Measurements from ENCODE around the gene RARB. TPM values are rescaled to one million over a fixed set of nuclear protein-coding genes. Genes with fewer than 3 reads are reported as not detected.

RARB gene
- total RNA-seq = 1.5 and 2.2 TPM in 2 replicates

DNA sequence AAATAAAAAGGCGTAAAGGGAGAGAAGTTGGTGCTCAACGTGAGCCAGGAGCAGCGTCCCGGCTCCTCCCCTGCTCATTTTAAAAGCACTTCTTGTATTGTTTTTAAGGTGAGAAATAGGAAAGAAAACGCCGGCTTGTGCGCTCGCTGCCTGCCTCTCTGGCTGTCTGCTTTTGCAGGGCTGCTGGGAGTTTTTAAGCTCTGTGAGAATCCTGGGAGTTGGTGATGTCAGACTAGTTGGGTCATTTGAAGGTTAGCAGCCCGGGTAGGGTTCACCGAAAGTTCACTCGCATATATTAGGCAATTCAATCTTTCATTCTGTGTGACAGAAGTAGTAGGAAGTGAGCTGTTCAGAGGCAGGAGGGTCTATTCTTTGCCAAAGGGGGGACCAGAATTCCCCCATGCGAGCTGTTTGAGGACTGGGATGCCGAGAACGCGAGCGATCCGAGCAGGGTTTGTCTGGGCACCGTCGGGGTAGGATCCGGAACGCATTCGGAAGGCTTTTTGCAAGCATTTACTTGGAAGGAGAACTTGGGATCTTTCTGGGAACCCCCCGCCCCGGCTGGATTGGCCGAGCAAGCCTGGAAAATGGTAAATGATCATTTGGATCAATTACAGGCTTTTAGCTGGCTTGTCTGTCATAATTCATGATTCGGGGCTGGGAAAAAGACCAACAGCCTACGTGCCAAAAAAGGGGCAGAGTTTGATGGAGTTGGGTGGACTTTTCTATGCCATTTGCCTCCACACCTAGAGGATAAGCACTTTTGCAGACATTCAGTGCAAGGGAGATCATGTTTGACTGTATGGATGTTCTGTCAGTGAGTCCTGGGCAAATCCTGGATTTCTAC lies at the start of gene RARB:
Gene RARB, plus strand, starts transcription at position 322 of the 847 bp plus-strand sequence. Its CDS starts 469 bp downstream, at position 791.

Small RNA genes lying within 50 kb of the gene (small RNA-seq; reads per million reads assigned to genes)
- not detected for gene RF01161
- not detected for gene RF02271

Other genes starting within 250 kb of the RARB start
- 55.1 and 69.0 TPM in 2 replicates for gene TOP2B, start 236.6 kb downstream of the RARB start, total RNA-seq